Transverse colon (tissue), 4 donors: ENCODE data around the gene FLNA.

Experiments used
- CTCF ChIP-seq, 5 experiments: fragments of 200-600 bp in 3 of 5; fragments of 450-650 bp in 2 of 5; sonication (generic) in 3 of 5; IDR thresholded peaks; 1 replicate in 2 of 5; 2 replicates in 3 of 5; pipeline ENCODE4 v1.5.1; 2016 to 2017; ENCODE audit warnings: antibody characterized with exemption in 5 of 5, inconsistent platforms in 3 of 5, mild to moderate bottlenecking in 2 of 5, moderate library complexity in 1 of 5
- EP300 ChIP-seq: sonication (generic); formaldehyde crosslinking; IDR thresholded peaks from one replicate; pipeline ENCODE4 v1.6.1; 2017; ENCODE audit warnings: antibody characterized with exemption, low read depth
- POLR2A ChIP-seq: fragments of 450-650 bp; IDR thresholded peaks from one replicate; pipeline ENCODE4 v1.6.1; 2016; ENCODE audit warnings: antibody characterized with exemption, mild to moderate bottlenecking, moderate library complexity
- POLR2AphosphoS5 ChIP-seq, 3 donors: sonication (generic); formaldehyde crosslinking; IDR thresholded peaks; one replicate each; pipeline ENCODE4 v1.6.1; 2016; ENCODE audit warnings: antibody characterized with exemption in 3 of 3

GRCh38 chrX:154403192-154403591, 28.8 kb upstream of the FLNA start:
- TF ChIP-seq CTCF (IDR thresholded peaks at IDR 0.05) (no peak), POLR2AphosphoS5 (IDR thresholded peaks at IDR 0.05) (no peak), EP300 (no peak), POLR2A (no peak)
